H9 (cell line): ENCODE results near the gene N4BP3. TPM values are rescaled to one million over a fixed set of nuclear protein-coding genes. Genes with fewer than 3 reads are reported as not detected.

Source experiments
- DNase-seq: peaks from one replicate; pipeline ENCODE4 v3.0.0-alpha.2; 2017
- H2AFZ ChIP-seq: one replicate; pipeline ENCODE4 v1.6.1; 2013; ENCODE audit warnings: mild to moderate bottlenecking, low read length, control low read depth, moderate library complexity
- H2AK5ac ChIP-seq: 2 replicates; pipeline ENCODE4 v1.6.1; 2013; ENCODE audit warnings: low read length, control low read depth, mixed read lengths; ENCODE audit not compliant: insufficient read length
- H2BK120ac ChIP-seq: one replicate; pipeline ENCODE4 v1.6.1; 2013; ENCODE audit warnings: low read depth, mild to moderate bottlenecking, low read length, control low read depth, inconsistent platforms; ENCODE audit not compliant: poor library complexity, severe bottlenecking
- H2BK12ac ChIP-seq: 2 replicates; pipeline ENCODE4 v1.6.1; 2013; ENCODE audit warnings: low read length, control low read depth, mixed read lengths, low read depth; ENCODE audit not compliant: insufficient read length
- H2BK15ac ChIP-seq: 2 replicates; pipeline ENCODE4 v1.6.1; 2013; ENCODE audit warnings: low read depth, low read length, control low read depth
- H2BK20ac ChIP-seq: one replicate; pipeline ENCODE4 v1.6.1; 2013; ENCODE audit warnings: low read depth, mild to moderate bottlenecking, low read length, control low read depth, inconsistent platforms; ENCODE audit not compliant: poor library complexity, severe bottlenecking
- H2BK5ac ChIP-seq: 2 replicates; pipeline ENCODE4 v1.6.1; 2013; ENCODE audit warnings: low read length, control low read depth, mixed read lengths; ENCODE audit not compliant: insufficient read length
- H3K14ac ChIP-seq: 2 replicates; pipeline ENCODE4 v1.6.1; 2013; ENCODE audit warnings: low read length, control low read depth; ENCODE audit not compliant: insufficient read depth
- H3K18ac ChIP-seq: 2 replicates; pipeline ENCODE4 v1.6.1; 2013; ENCODE audit warnings: low read depth, mild to moderate bottlenecking, mixed read lengths, low read length, control low read depth; ENCODE audit not compliant: insufficient read length
- H3K23ac ChIP-seq: 2 replicates; pipeline ENCODE4 v1.6.1; 2013; ENCODE audit warnings: low read length, control low read depth, mixed read lengths, low read depth; ENCODE audit not compliant: insufficient read length
- H3K23me2 ChIP-seq: 2 replicates; pipeline ENCODE4 v1.6.1; 2013; ENCODE audit warnings: low read depth, mild to moderate bottlenecking, mixed read lengths, low read length, control low read depth; ENCODE audit not compliant: insufficient read length, poor library complexity, severe bottlenecking
- H3K27ac ChIP-seq: 2 replicates; pipeline ENCODE4 v1.5.1; 2013; ENCODE audit warnings: low read length, control low read depth, mixed read lengths, low read depth; ENCODE audit not compliant: insufficient read length
- H3K27me3 ChIP-seq: 2 replicates; pipeline ENCODE4 v1.6.1; 2013; ENCODE audit warnings: low read length, control low read depth, inconsistent platforms; ENCODE audit not compliant: insufficient read depth
- H3K4ac ChIP-seq: 2 replicates; pipeline ENCODE4 v1.6.1; 2013; ENCODE audit warnings: low read depth, mild to moderate bottlenecking, control low read depth, inconsistent platforms, low read length, moderate library complexity
- H3K4me1 ChIP-seq: 2 replicates; pipeline ENCODE4 v1.6.1; 2013; ENCODE audit warnings: low read length, control low read depth, inconsistent platforms; ENCODE audit not compliant: insufficient read depth
- H3K4me2 ChIP-seq: 2 replicates; pipeline ENCODE4 v1.6.1; 2013; ENCODE audit warnings: low read length, control low read depth, mixed read lengths; ENCODE audit not compliant: insufficient read length, insufficient read depth
- H3K56ac ChIP-seq: 2 replicates; pipeline ENCODE4 v1.6.1; 2013; ENCODE audit warnings: low read depth, mild to moderate bottlenecking, mixed read lengths, low read length, control low read depth; ENCODE audit not compliant: insufficient read length
- H3K79me1 ChIP-seq: 2 replicates; pipeline ENCODE4 v1.6.1; 2013; ENCODE audit warnings: low read depth, mild to moderate bottlenecking, moderate library complexity, low read length, control low read depth, inconsistent platforms; ENCODE audit not compliant: insufficient read depth, poor library complexity, severe bottlenecking
- H3K79me2 ChIP-seq: 2 replicates; pipeline ENCODE4 v1.6.1; 2013; ENCODE audit warnings: low read length, control low read depth, inconsistent platforms; ENCODE audit not compliant: insufficient read depth
- H3K9ac ChIP-seq: 2 replicates; pipeline ENCODE4 v1.6.1; 2013; ENCODE audit warnings: low read length, control low read depth, mixed read lengths; ENCODE audit not compliant: insufficient read length; ENCODE audit errors: extremely low read depth
- H3K9me3 ChIP-seq: one replicate; pipeline ENCODE4 v1.6.1; 2013; ENCODE audit warnings: low read depth, low read length, inconsistent platforms; ENCODE audit not compliant: control insufficient read depth
- H3T11ph ChIP-seq: one replicate; pipeline ENCODE4 v1.6.1; 2013; ENCODE audit warnings: mild to moderate bottlenecking, low read length, control low read depth, inconsistent platforms
- H4K20me1 ChIP-seq: one replicate; pipeline ENCODE4 v1.6.1; 2013; ENCODE audit not compliant: control insufficient read depth, insufficient read length, insufficient read depth
- H4K5ac ChIP-seq: 2 replicates; pipeline ENCODE4 v1.6.1; 2013; ENCODE audit warnings: low read depth, mild to moderate bottlenecking, mixed read lengths, low read length, control low read depth; ENCODE audit not compliant: insufficient read length
- H4K8ac ChIP-seq: replicated peaks from 2 replicates; pipeline ENCODE4 v1.6.1; 2013; ENCODE audit warnings: low read length, control low read depth, mixed read lengths, low read depth; ENCODE audit not compliant: insufficient read length
- H4K91ac ChIP-seq: 2 replicates; pipeline ENCODE4 v1.6.1; 2013; ENCODE audit warnings: low read depth, mild to moderate bottlenecking, moderate library complexity, mixed read lengths, low read length, control low read depth; ENCODE audit not compliant: insufficient read length
- H3K27ac Mint-ChIP-seq, 3 experiments: 2 replicates in 2 of 3; 3 replicates in 1 of 3; pipeline ENCODE4 v1.8.0; 2020 to 2021; ENCODE audit warnings: mixed read lengths in 3 of 3, mild to moderate bottlenecking in 1 of 3, moderate library complexity in 1 of 3
- H3K27me3 Mint-ChIP-seq: 2 replicates; pipeline ENCODE4 v1.8.0; 2021; ENCODE audit warnings: low read depth, mild to moderate bottlenecking, moderate library complexity, mixed read lengths
- H3K36me3 Mint-ChIP-seq, 3 experiments: 2 replicates in 2 of 3; 3 replicates in 1 of 3; pipeline ENCODE4 v1.8.0; 2020 to 2021; ENCODE audit warnings: low read depth in 3 of 3, mixed read lengths in 3 of 3; ENCODE audit not compliant: insufficient read depth in 1 of 3
- H3K4me1 Mint-ChIP-seq, 2 experiments: 2 replicates each; pipeline ENCODE4 v1.8.0; 2020; ENCODE audit warnings: mixed read lengths in 2 of 2
- H3K4me3 Mint-ChIP-seq, 2 experiments: 2 replicates in 1 of 2; 3 replicates in 1 of 2; pipeline ENCODE4 v1.8.0; 2020 to 2021; ENCODE audit warnings: mild to moderate bottlenecking in 2 of 2, mixed read lengths in 2 of 2, moderate library complexity in 1 of 2
- H3K9me3 Mint-ChIP-seq, 2 experiments: 2 replicates in 1 of 2; 3 replicates in 1 of 2; pipeline ENCODE4 v1.8.0; 2020; ENCODE audit warnings: mild to moderate bottlenecking in 2 of 2, mixed read lengths in 2 of 2, moderate library complexity in 1 of 2
- WGBS: extraction: QIAGEN DNeasy Blood & Tissue Kit; methylation state at CpG from one replicate; pipeline ENCODE4 v1.1.7; 2013; ENCODE audit warnings: missing lambda C conversion rate, low lambda C conversion rate, mixed read lengths; ENCODE audit not compliant: insufficient read length; ENCODE audit errors: extremely low coverage; 5-methylcytosine and 5-hydroxymethylcytosine counted together
- total RNA-seq: library from RNA; stranded (reverse); gene quantifications from 2 replicates; pipeline ENCODE4 v1.2.1, GENCODE V29; 2021
- TF ChIP-seq, protein P1 (sequence below): fragments of 200-600 bp; sonication (generic); conservative IDR thresholded peaks from 3 replicates; pipeline ENCODE4 v1.8.0; 2021; ENCODE audit warnings: antibody characterized with exemption, mild to moderate bottlenecking

The N4BP3 gene
- total RNA-seq, 1 experiment from 2014 or later = 32.1 TPM

DNA sequence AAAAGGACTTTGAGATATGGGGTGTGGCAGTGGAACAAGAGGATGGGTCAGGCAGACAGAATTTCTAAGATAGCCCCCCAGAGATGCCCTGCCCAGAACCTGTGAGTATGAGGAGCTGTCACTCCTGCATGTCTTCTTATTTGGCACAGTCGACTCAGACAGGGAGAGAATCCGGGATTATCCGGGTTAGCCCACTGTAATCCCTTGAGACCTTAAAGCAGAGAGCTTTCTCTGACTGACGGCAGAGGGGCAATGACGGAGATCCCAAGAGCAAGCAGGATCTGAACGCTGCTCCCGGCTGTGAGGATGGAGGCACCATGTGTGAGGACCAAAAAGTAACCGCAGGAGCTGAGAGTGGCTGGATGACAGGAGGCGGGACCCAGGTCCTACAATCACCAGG lies 49.1 kb downstream of the N4BP3 start:
- H3K4me2 ChIP-seq = no peak overlapping the region
- H3K4me3 Mint-ChIP-seq = no peak overlapping the region
- H4K8ac ChIP-seq = no peak overlapping the region
- no peaks in the 10 kb centered on the region for H3K4me1 ChIP-seq
- H3K56ac ChIP-seq = no peak overlapping the region
- H4K91ac ChIP-seq = no peak overlapping the region
- H3K9ac ChIP-seq = no peak overlapping the region
- no peak overlapping the region for H3T11ph ChIP-seq
- no peak overlapping the region for H3K18ac ChIP-seq
- H3K36me3 Mint-ChIP-seq = no peaks in the 10 kb centered on the region
- H3K27ac Mint-ChIP-seq = no peak overlapping the region
- H2BK12ac ChIP-seq = no peak overlapping the region
- peaks cover 32% of the 10 kb centered on the region for H3K27me3 Mint-ChIP-seq
- H2BK20ac ChIP-seq = no peak overlapping the region
- no peak overlapping the region for H3K4ac ChIP-seq
- no peak overlapping the region for H2AK5ac ChIP-seq
- H3K79me1 ChIP-seq = no peaks in the 10 kb centered on the region
- no CpG with 5 or more reads among the region's 9 CpGs for WGBS
- H2BK120ac ChIP-seq = no peak overlapping the region
- no peaks in the 10 kb centered on the region for H3K79me2 ChIP-seq
- H3K4me1 Mint-ChIP-seq = peaks cover 11% of the 10 kb centered on the region in 2 experiments
- H4K5ac ChIP-seq = no peak overlapping the region
- no peak overlapping the region for H2AFZ ChIP-seq
- H3K27ac ChIP-seq = no peak overlapping the region
- no peak for DNase-seq
- no peaks in the 10 kb centered on the region; the same call in 1 of the 2 replicates for H3K27me3 ChIP-seq
- TF ChIP-seq, protein P1, sequence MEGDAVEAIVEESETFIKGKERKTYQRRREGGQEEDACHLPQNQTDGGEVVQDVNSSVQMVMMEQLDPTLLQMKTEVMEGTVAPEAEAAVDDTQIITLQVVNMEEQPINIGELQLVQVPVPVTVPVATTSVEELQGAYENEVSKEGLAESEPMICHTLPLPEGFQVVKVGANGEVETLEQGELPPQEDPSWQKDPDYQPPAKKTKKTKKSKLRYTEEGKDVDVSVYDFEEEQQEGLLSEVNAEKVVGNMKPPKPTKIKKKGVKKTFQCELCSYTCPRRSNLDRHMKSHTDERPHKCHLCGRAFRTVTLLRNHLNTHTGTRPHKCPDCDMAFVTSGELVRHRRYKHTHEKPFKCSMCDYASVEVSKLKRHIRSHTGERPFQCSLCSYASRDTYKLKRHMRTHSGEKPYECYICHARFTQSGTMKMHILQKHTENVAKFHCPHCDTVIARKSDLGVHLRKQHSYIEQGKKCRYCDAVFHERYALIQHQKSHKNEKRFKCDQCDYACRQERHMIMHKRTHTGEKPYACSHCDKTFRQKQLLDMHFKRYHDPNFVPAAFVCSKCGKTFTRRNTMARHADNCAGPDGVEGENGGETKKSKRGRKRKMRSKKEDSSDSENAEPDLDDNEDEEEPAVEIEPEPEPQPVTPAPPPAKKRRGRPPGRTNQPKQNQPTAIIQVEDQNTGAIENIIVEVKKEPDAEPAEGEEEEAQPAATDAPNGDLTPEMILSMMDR = no peak
- H2BK15ac ChIP-seq = no peak overlapping the region
- H3K23ac ChIP-seq = no peak overlapping the region
- H3K9me3 ChIP-seq = no peaks in the 10 kb centered on the region
- no peaks in the 10 kb centered on the region for H4K20me1 ChIP-seq
- H3K9me3 Mint-ChIP-seq = no peaks in the 10 kb centered on the region
- no peak overlapping the region for H2BK5ac ChIP-seq
- peaks cover 3% of the 10 kb centered on the region for H3K23me2 ChIP-seq
- no peak overlapping the region for H3K14ac ChIP-seq
